Tibial nerve (tissue), 4 donors: ENCODE results near the gene RASGRF1. TPM values are rescaled to one million over a fixed set of nuclear protein-coding genes. Genes with fewer than 3 reads are reported as not detected.

ENCODE experiments used
- DNase-seq, 2 donors: peaks; one replicate each; pipeline ENCODE4 v3.0.0-alpha.2; 2019; ENCODE audit warnings: low spot score in 2 of 2
- H3K27ac ChIP-seq, 4 donors: fragments of 200-600 bp; sonication (generic) in 3 of 4; one replicate each; pipeline ENCODE4 v1.5.1; 2017 to 2019; ENCODE audit warnings: mild to moderate bottlenecking in 1 of 4
- H3K27me3 ChIP-seq, 2 donors: fragments of 200-600 bp; sonication (generic) in 1 of 2; one replicate each; pipeline versions ENCODE4 v1.5.1 to v1.6.0; 2017 to 2019
- H3K36me3 ChIP-seq, 3 donors: fragments of 200-600 bp; sonication (generic); one replicate each; pipeline ENCODE4 v1.5.1; 2018 to 2019
- H3K4me1 ChIP-seq, 4 donors: fragments of 200-600 bp; sonication (generic) in 3 of 4; one replicate each; pipeline ENCODE4 v1.5.1; 2017 to 2019
- H3K4me3 ChIP-seq, 4 donors: fragments of 200-600 bp; sonication (generic) in 3 of 4; one replicate each; pipeline ENCODE4 v1.5.1; 2017 to 2019; ENCODE audit warnings: mild to moderate bottlenecking in 1 of 4, moderate library complexity in 1 of 4
- H3K9me3 ChIP-seq, 4 donors: fragments of 200-600 bp; sonication (generic) in 3 of 4; one replicate each; pipeline ENCODE4 v1.5.1; 2017 to 2019
- CTCF ChIP-seq, 5 experiments: fragments of 200-600 bp in 3 of 5; fragments of 450-650 bp in 2 of 5; sonication (generic) in 3 of 5; IDR thresholded peaks; one replicate each; pipeline ENCODE4 v1.5.1; 2016 to 2019; ENCODE audit warnings: antibody characterized with exemption in 5 of 5, mild to moderate bottlenecking in 3 of 5, moderate library complexity in 2 of 5
- EP300 ChIP-seq, 2 donors: sonication (generic); formaldehyde crosslinking; IDR thresholded peaks; one replicate each; pipeline ENCODE4 v1.6.1; 2017; ENCODE audit warnings: antibody characterized with exemption in 2 of 2, mild to moderate bottlenecking in 1 of 2
- POLR2A ChIP-seq, 2 donors: fragments of 450-650 bp; IDR thresholded peaks; one replicate each; pipeline ENCODE4 v1.6.1; 2017; ENCODE audit warnings: antibody characterized with exemption in 2 of 2, mild to moderate bottlenecking in 2 of 2, moderate library complexity in 2 of 2
- WGBS, 2 donors: methylation state at CpG; one replicate each; pipeline ENCODE4 v1.1.5; 2018; 5-methylcytosine and 5-hydroxymethylcytosine counted together
- total RNA-seq, 4 donors: library from RNA; depleted of rRNA; stranded (reverse); fragments of >200 nt; gene quantifications; one replicate each; pipeline ENCODE4 v1.1.0, GENCODE V29; 2016

RASGRF1 gene
- under 1 TPM; 0.30 to 0.98 (median 0.65) TPM for total RNA-seq

- H3K36me3 ChIP-seq = no peaks in the 10 kb centered on the region
- H3K4me1 ChIP-seq = peaks cover 0 to 27% (median 15%) of the 10 kb centered on the region in 4 donors
- no peak within 1 kb of the TSS for H3K27ac ChIP-seq
- peak within 1 kb of the TSS; percentile 1 to 33 (median 22) for H3K4me3 ChIP-seq
- peaks cover 0 to 58% of the 10 kb centered on the region in 2 donors for H3K27me3 ChIP-seq
- TF ChIP-seq CTCF (IDR thresholded peaks at IDR 0.05) (no peak), EP300 (IDR thresholded peaks at IDR 0.05) (no peak), POLR2A (IDR thresholded peaks at IDR 0.05) (no peak)
- WGBS, 2 donors = 0 to 2% methylated on average over 38 to 61 of the region's 61 CpGs
- no peak for DNase-seq
- no peaks in the 10 kb centered on the region for H3K9me3 ChIP-seq
Observed at GRCh38 chr15:79090487-79091203, at the start of gene RASGRF1. Gene RASGRF1, minus strand, starts transcription at chr15:79090780. Its CDS starts 282 bp downstream, at chr15:79090498.

GRCh38 chr15:79136434-79137046 is 46.0 kb upstream of the RASGRF1 start:
- Histone ChIP-seq H3K27me3 (no peaks in the 10 kb centered on the region), H3K36me3 (no peaks in the 10 kb centered on the region), H3K4me1 (no peaks in the 10 kb centered on the region), H3K27ac (no peak overlapping the region), H3K4me3 (no peak overlapping the region), H3K9me3 (peaks cover 0 to 9% (median 0%) of the 10 kb centered on the region in 4 donors)
- WGBS, 2 donors = 70 to 74% methylated on average over 3 of the region's 3 CpGs
- no peak for DNase-seq
- TF ChIP-seq CTCF (IDR thresholded peaks at IDR 0.05) (no peak), EP300 (IDR thresholded peaks at IDR 0.05) (no peak), POLR2A (IDR thresholded peaks at IDR 0.05) (no peak)

GRCh38 chr15:79133309-79133708 is 42.7 kb upstream of the RASGRF1 start:
- Histone ChIP-seq H3K9me3 (peaks cover 0 to 33% (median 0%) of the 10 kb centered on the region in 4 donors), H3K27ac (no peak overlapping the region), H3K4me1 (no peaks in the 10 kb centered on the region), H3K27me3 (no peaks in the 10 kb centered on the region), H3K4me3 (no peak overlapping the region), H3K36me3 (no peaks in the 10 kb centered on the region)
- DNase-seq = no peak
- TF ChIP-seq POLR2A (IDR thresholded peaks at IDR 0.05) (no peak), EP300 (IDR thresholded peaks at IDR 0.05) (no peak), CTCF (IDR thresholded peaks at IDR 0.05) (no peak)
- WGBS, 2 donors = 85 to 87% methylated on average over 2 of the region's 2 CpGs

GRCh38 chr15:79132770-79133169 is 42.2 kb upstream of the RASGRF1 start:
- Histone ChIP-seq H3K36me3 (no peaks in the 10 kb centered on the region), H3K27me3 (no peaks in the 10 kb centered on the region), H3K27ac (no peak overlapping the region), H3K9me3 (peaks cover 0 to 35% (median 0%) of the 10 kb centered on the region in 4 donors), H3K4me1 (no peaks in the 10 kb centered on the region), H3K4me3 (no peak overlapping the region)
- TF ChIP-seq CTCF (IDR thresholded peaks at IDR 0.05) = no peak
- TF ChIP-seq EP300 (IDR thresholded peaks at IDR 0.05) = no peak
- no peak for TF ChIP-seq POLR2A (IDR thresholded peaks at IDR 0.05)
- no peak for DNase-seq
- 42 to 50% methylated on average over 1 of the region's 1 CpG for WGBS, 2 donors

- Histone ChIP-seq H3K36me3 (no peaks in the 10 kb centered on the region), H3K4me1 (no peaks in the 10 kb centered on the region), H3K27ac (no peak overlapping the region), H3K4me3 (no peak overlapping the region), H3K27me3 (no peaks in the 10 kb centered on the region), H3K9me3 (peaks cover 0 to 35% (median 0%) of the 10 kb centered on the region in 4 donors)
- TF ChIP-seq EP300 (IDR thresholded peaks at IDR 0.05) (no peak), CTCF (IDR thresholded peaks at IDR 0.05) (no peak), POLR2A (IDR thresholded peaks at IDR 0.05) (no peak)
- DNase-seq = no peak
Observed at GRCh38 chr15:79132361-79132760, 41.8 kb upstream of the RASGRF1 start.
